Smooth muscle cell (in vitro differentiated cells): ENCODE results near the gene OR2AK2. TPM values are rescaled to one million over a fixed set of nuclear protein-coding genes. Genes with fewer than 3 reads are reported as not detected.

Source experiments
- DNase-seq: peaks from one replicate; lab custom pipeline; 2025; ENCODE audit not compliant: unreplicated experiment; lab: John Stamatoyannopoulos, UW
- H2AFZ ChIP-seq: fragments of 200-600 bp; sonication (generic); 2 replicates; pipeline ENCODE4 v1.6.0; 2016; ENCODE audit warnings: antibody characterized with exemption, low read depth, mild to moderate bottlenecking
- H3F3A ChIP-seq: fragments of 200-600 bp; sonication (generic); 2 replicates; pipeline ENCODE4 v1.6.0; 2017; ENCODE audit warnings: antibody characterized with exemption, low read depth
- H3K27ac ChIP-seq: fragments of 200-600 bp; sonication (generic); 2 replicates; pipeline ENCODE4 v1.5.1; 2016; ENCODE audit warnings: low read depth, mild to moderate bottlenecking
- H3K27me3 ChIP-seq: fragments of 200-600 bp; sonication (generic); 2 replicates; pipeline ENCODE4 v1.6.1; 2016; ENCODE audit warnings: low read depth, mild to moderate bottlenecking
- H3K36me3 ChIP-seq: fragments of 200-600 bp; sonication (generic); 2 replicates; pipeline ENCODE4 v1.5.1; 2016; ENCODE audit warnings: low read depth
- H3K4me1 ChIP-seq: fragments of 200-600 bp; sonication (generic); 2 replicates; pipeline ENCODE4 v1.5.1; 2016; ENCODE audit warnings: low read depth
- H3K4me2 ChIP-seq: fragments of 200-600 bp; sonication (generic); 2 replicates; pipeline ENCODE4 v1.6.0; 2016; ENCODE audit warnings: mild to moderate bottlenecking
- H3K4me3 ChIP-seq: fragments of 200-600 bp; sonication (generic); 2 replicates; pipeline ENCODE4 v1.5.1; 2016; ENCODE audit warnings: mild to moderate bottlenecking
- H3K79me2 ChIP-seq: fragments of 200-600 bp; sonication (generic); 2 replicates; pipeline ENCODE4 v1.6.0; 2016; ENCODE audit warnings: low read depth, mild to moderate bottlenecking
- H3K9ac ChIP-seq: fragments of 200-600 bp; sonication (generic); 2 replicates; pipeline ENCODE4 v1.6.0; 2016; ENCODE audit warnings: low read depth
- H3K9me3 ChIP-seq: fragments of 200-600 bp; sonication (generic); replicated peaks from 2 replicates; pipeline ENCODE4 v1.5.1; 2016; ENCODE audit warnings: low read depth
- H4K20me1 ChIP-seq: fragments of 200-600 bp; sonication (generic); 2 replicates; pipeline ENCODE4 v1.6.0; 2016; ENCODE audit warnings: low read depth
- CTCF ChIP-seq: fragments of 200-600 bp; sonication (generic); IDR thresholded peaks from 2 replicates; pipeline ENCODE4 v1.5.1; 2017; ENCODE audit warnings: borderline replicate concordance, mild to moderate bottlenecking, antibody characterized with exemption; ENCODE audit not compliant: insufficient read depth, poor library complexity, severe bottlenecking
- WGBS: methylation state at CpG from one replicate; pipeline ENCODE4 v1.1.7; 2016; ENCODE audit warnings: low lambda C conversion rate; 5-methylcytosine and 5-hydroxymethylcytosine counted together
- polyA plus RNA-seq: library from polyadenylated mRNA; unstranded; fragments of >200 nt; fragmentation: Nextera tagmentation; extraction: Ambion mirVana; gene quantifications from 2 replicates; pipeline ENCODE4 v1.2.1, GENCODE V29; 2016
- total RNA-seq: library from RNA; depleted of rRNA; stranded (reverse); fragments of >200 nt; gene quantifications from 2 replicates; pipeline ENCODE4 v1.2.3, GENCODE V29; 2014

Gene OR2AK2
- total and polyA plus RNA-seq, 2 experiments from 2014 or later: not detected

- Histone ChIP-seq H3K9me3 (peaks cover 6% of the 10 kb centered on the region), H3K79me2 (no peaks in the 10 kb centered on the region), H3K27ac (no peak overlapping the region), H3F3A (no peaks in the 10 kb centered on the region), H4K20me1 (no peaks in the 10 kb centered on the region), H3K27me3 (no peaks in the 10 kb centered on the region), H3K36me3 (no peaks in the 10 kb centered on the region), H2AFZ (no peak overlapping the region), H3K9ac (no peak overlapping the region), H3K4me2 (no peak overlapping the region), H3K4me3 (no peak overlapping the region), H3K4me1 (no peaks in the 10 kb centered on the region)
- 60% methylated on average over 4 of the region's 4 CpGs for WGBS
- no peak for DNase-seq
- TF ChIP-seq CTCF: no peak
Measured at GRCh38 chr1:247962911-247963588, 2.0 kb upstream of the OR2AK2 start.

GRCh38 chr1:247966532-247967204, 1.6 kb downstream of the OR2AK2 start:
- H3K27me3 ChIP-seq: no peaks in the 10 kb centered on the region
- no peak for TF ChIP-seq CTCF
- DNase-seq: no peak
- H3K4me2 ChIP-seq: no peak overlapping the region
- no peaks in the 10 kb centered on the region for H3F3A ChIP-seq
- no peak overlapping the region for H3K27ac ChIP-seq
- no peaks in the 10 kb centered on the region for H4K20me1 ChIP-seq
- no peak overlapping the region for H2AFZ ChIP-seq
- H3K4me1 ChIP-seq: no peaks in the 10 kb centered on the region
- peaks cover 6% of the 10 kb centered on the region for H3K9me3 ChIP-seq
- no peaks in the 10 kb centered on the region for H3K36me3 ChIP-seq
- H3K4me3 ChIP-seq: no peak overlapping the region
- no peaks in the 10 kb centered on the region for H3K79me2 ChIP-seq
- 69% methylated on average over 5 of the region's 5 CpGs for WGBS
- H3K9ac ChIP-seq: no peak overlapping the region

GRCh38 chr1:247992986-247993385, 28.0 kb downstream of the OR2AK2 start:
- H3K9me3 ChIP-seq: peaks cover 7% of the 10 kb centered on the region
- no peak for TF ChIP-seq CTCF
- no peaks in the 10 kb centered on the region for H4K20me1 ChIP-seq
- no peaks in the 10 kb centered on the region for H3K27me3 ChIP-seq
- no peak overlapping the region for H2AFZ ChIP-seq
- H3K4me1 ChIP-seq: no peaks in the 10 kb centered on the region
- H3K4me2 ChIP-seq: no peak overlapping the region
- H3K79me2 ChIP-seq: no peaks in the 10 kb centered on the region
- no peak overlapping the region for H3K4me3 ChIP-seq
- WGBS: 50% methylated on average over 2 of the region's 2 CpGs
- no peaks in the 10 kb centered on the region for H3K36me3 ChIP-seq
- no peak overlapping the region for H3K27ac ChIP-seq
- H3K9ac ChIP-seq: no peak overlapping the region
- H3F3A ChIP-seq: no peaks in the 10 kb centered on the region
- no peak for DNase-seq
